CD4-positive, CD25-positive, alpha-beta regulatory T cell (primary cell): Measurements from ENCODE around the gene CAMP. TPM values are rescaled to one million over a fixed set of nuclear protein-coding genes. Genes with fewer than 3 reads are reported as not detected.
"Not testable (repeated sequence)": the region's sequence is repeated elsewhere in the genome, so short reads cannot be mapped to it uniquely, and the experiment has no call there.

Source experiments
- ATAC-seq, 2 donors: fragments of 150-1000 bp; cut with Tn5 transposase; one replicate each; pipeline ENCODE4 v1.10.0; 2021; ENCODE audit warnings: low read depth in 2 of 2, moderate number of reproducible peaks in 2 of 2, moderate library complexity in 1 of 2
- DNase-seq, 3 donors: peaks; one replicate each; pipeline versions ENCODE4 v3.0.0 to v3.0.0-alpha.2; 2012 to 2022; ENCODE audit warnings: mixed read lengths in 1 of 3
- H3K27ac ChIP-seq: one replicate; pipeline ENCODE4 v1.7.0; 2013; ENCODE audit warnings: mild to moderate bottlenecking, low read length; ENCODE audit not compliant: insufficient read depth, poor library complexity, severe bottlenecking
- H3K27me3 ChIP-seq: one replicate; pipeline ENCODE4 v1.7.0; 2013; ENCODE audit warnings: low read length; ENCODE audit not compliant: control insufficient read depth, insufficient read depth
- H3K36me3 ChIP-seq: one replicate; pipeline ENCODE4 v1.7.0; 2013; ENCODE audit warnings: mild to moderate bottlenecking, low read length, moderate library complexity; ENCODE audit not compliant: control insufficient read depth, insufficient read depth
- H3K4me1 ChIP-seq: 2 replicates; pipeline ENCODE4 v1.7.0; 2013; ENCODE audit warnings: mild to moderate bottlenecking, low read length; ENCODE audit not compliant: insufficient read depth, control insufficient read depth, poor library complexity, severe bottlenecking
- H3K4me3 ChIP-seq: one replicate; pipeline ENCODE4 v1.7.0; 2013; ENCODE audit warnings: low read depth, mild to moderate bottlenecking, low read length, moderate library complexity
- H3K9me3 ChIP-seq, 2 experiments: 1 replicate in 1 of 2; 2 replicates in 1 of 2; pipeline ENCODE4 v1.7.0; 2013; ENCODE audit warnings: low read length in 2 of 2, mild to moderate bottlenecking in 1 of 2, moderate library complexity in 1 of 2; ENCODE audit not compliant: control insufficient read depth in 2 of 2
- H3K27ac Mint-ChIP-seq, 3 donors: one replicate each; pipeline ENCODE4 v1.8.0; 2020 to 2022; ENCODE audit warnings: mild to moderate bottlenecking in 3 of 3, mixed read lengths in 3 of 3, moderate library complexity in 2 of 3
- H3K27me3 Mint-ChIP-seq: one replicate; pipeline ENCODE4 v1.8.0; 2022; ENCODE audit warnings: mild to moderate bottlenecking, mixed read lengths
- H3K36me3 Mint-ChIP-seq: one replicate; pipeline ENCODE4 v1.8.0; 2020; ENCODE audit warnings: mixed read lengths
- H3K4me1 Mint-ChIP-seq, 4 donors: one replicate each; pipeline ENCODE4 v1.8.0; 2020 to 2022; ENCODE audit warnings: mixed read lengths in 4 of 4, mild to moderate bottlenecking in 1 of 4
- H3K4me3 Mint-ChIP-seq, 4 donors: one replicate each; pipeline ENCODE4 v1.8.0; 2020 to 2022; ENCODE audit warnings: mild to moderate bottlenecking in 4 of 4, mixed read lengths in 4 of 4, moderate library complexity in 3 of 4
- H3K9me3 Mint-ChIP-seq, 7 donors: one replicate each; pipeline ENCODE4 v1.8.0; 2020 to 2022; ENCODE audit warnings: mixed read lengths in 7 of 7, mild to moderate bottlenecking in 3 of 7, moderate library complexity in 2 of 7
- polyA plus RNA-seq, 4 donors: library from polyadenylated mRNA; unstranded; fragments of 300-500 nt; fragmentation: Illumina TruSeq; gene quantifications; one replicate each; pipeline ENCODE4 v1.2.3, GENCODE V29; 2021
- total RNA-seq: library from RNA; stranded (reverse); gene quantifications from one replicate; pipeline ENCODE4 v1.2.3, GENCODE V29; 2022

Gene CAMP
- total and polyA plus RNA-seq, 5 donors from 2014 or later, result not detected

DNA sequence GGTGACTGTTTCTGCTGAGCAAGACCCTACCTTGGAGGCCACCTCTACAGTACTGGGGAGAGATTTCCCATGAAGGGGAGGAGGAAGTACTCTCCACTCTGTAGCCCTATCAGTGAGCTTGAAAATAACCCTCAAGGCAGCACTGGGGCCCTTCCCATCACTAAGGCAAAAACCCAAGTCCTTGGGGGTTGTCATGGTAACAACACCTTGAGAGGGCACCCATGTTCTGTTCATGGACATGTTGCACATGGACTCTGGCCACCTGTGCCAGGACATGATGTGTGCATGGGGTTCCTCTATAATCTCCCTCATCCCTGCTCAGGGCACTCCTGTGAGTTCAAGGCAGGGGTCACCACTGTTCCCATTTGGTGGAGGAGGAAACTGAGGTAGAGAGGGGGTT is 24.2 kb upstream of the CAMP start:
- no peak overlapping the region for H3K27ac Mint-ChIP-seq
- DNase-seq, result no peak

DNA sequence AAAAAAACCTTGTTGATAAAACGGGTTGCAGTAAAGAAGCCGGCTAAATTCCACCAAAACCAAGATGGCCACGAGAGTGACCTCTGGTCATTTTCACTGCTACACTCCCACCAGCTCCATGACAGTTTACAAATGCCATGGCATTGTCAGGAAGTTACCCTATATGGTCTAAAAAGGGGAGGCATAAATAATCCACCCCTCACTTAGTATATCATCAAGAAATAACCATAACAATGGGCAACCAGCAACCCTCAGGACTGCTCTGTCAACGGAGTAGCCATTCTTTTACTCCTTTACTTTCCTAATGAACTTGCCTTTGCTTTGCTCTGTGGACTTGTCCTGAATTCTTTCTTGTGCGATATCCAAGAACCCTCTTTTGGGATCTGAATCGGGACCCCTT is 20.7 kb upstream of the CAMP start:
- DNase-seq (no peak), ATAC-seq (no peak)
- Mint-ChIP-seq H3K27me3 (peaks cover 11% of the 10 kb centered on the region), H3K27ac (no peak overlapping the region), H3K36me3 (no peaks in the 10 kb centered on the region), H3K4me3 (no peak overlapping the region), H3K9me3 (no peaks in the 10 kb centered on the region), H3K4me1 (no peaks in the 10 kb centered on the region)
- H3K9me3 ChIP-seq, result no peaks in the 10 kb centered on the region
- H3K4me1 ChIP-seq, result no peaks in the 10 kb centered on the region
- H3K27me3 ChIP-seq, result no peaks in the 10 kb centered on the region
- H3K4me3 ChIP-seq, result no peak overlapping the region
- H3K36me3 ChIP-seq, result no peaks in the 10 kb centered on the region
- H3K27ac ChIP-seq, result no peak overlapping the region

More for the DNA sequence above, 24.2 kb upstream of the CAMP start:
- Histone ChIP-seq H3K27ac (no peak overlapping the region), H3K27me3 (no peaks in the 10 kb centered on the region), H3K4me3 (no peak overlapping the region), H3K36me3 (no peaks in the 10 kb centered on the region), H3K4me1 (no peaks in the 10 kb centered on the region), H3K9me3 (no peaks in the 10 kb centered on the region)
- ATAC-seq, result no peak
- no peaks in the 10 kb centered on the region for H3K36me3 Mint-ChIP-seq
- H3K4me1 Mint-ChIP-seq, result peaks cover 0 to 2% (median 0%) of the 10 kb centered on the region in 4 donors
- peaks cover 0 to 2% (median 0%) of the 10 kb centered on the region in 7 donors for H3K9me3 Mint-ChIP-seq
- H3K27me3 Mint-ChIP-seq, result peaks cover 16% of the 10 kb centered on the region
- no peak overlapping the region for H3K4me3 Mint-ChIP-seq

DNA sequence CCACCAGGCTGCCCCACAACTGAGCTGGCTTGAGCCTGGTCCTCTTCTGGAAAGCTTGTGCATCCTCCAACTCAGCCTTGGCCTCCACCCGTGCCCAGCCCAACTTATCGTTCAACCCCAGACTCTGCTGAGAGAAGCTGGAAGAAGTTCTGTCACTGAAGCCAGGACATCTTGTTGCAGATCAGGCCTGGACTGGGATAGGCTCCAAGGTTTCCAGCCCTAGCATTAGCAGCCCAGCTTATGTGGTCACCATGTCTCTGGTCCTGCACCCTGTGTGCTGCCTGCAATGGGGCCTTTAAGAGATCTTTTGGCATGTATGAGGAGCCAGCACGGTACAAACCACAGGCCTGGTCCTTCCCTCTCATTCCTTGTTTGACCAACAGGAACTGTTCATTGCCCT is 15.2 kb upstream of the CAMP start:
- Histone ChIP-seq H3K4me3 (no peak overlapping the region), H3K4me1 (no peaks in the 10 kb centered on the region), H3K27me3 (no peaks in the 10 kb centered on the region), H3K36me3 (no peaks in the 10 kb centered on the region), H3K9me3 (no peaks in the 10 kb centered on the region), H3K27ac (no peak overlapping the region)
- ATAC-seq (no peak), DNase-seq (no peak)
- Mint-ChIP-seq H3K9me3 (peaks cover 0 to 2% (median 0%) of the 10 kb centered on the region in 7 donors), H3K4me3 (no peak overlapping the region), H3K27ac (no peak overlapping the region), H3K27me3 (peaks cover 2% of the 10 kb centered on the region), H3K36me3 (no peaks in the 10 kb centered on the region), H3K4me1 (peaks cover 0 to 3% (median 0%) of the 10 kb centered on the region in 4 donors)

DNA sequence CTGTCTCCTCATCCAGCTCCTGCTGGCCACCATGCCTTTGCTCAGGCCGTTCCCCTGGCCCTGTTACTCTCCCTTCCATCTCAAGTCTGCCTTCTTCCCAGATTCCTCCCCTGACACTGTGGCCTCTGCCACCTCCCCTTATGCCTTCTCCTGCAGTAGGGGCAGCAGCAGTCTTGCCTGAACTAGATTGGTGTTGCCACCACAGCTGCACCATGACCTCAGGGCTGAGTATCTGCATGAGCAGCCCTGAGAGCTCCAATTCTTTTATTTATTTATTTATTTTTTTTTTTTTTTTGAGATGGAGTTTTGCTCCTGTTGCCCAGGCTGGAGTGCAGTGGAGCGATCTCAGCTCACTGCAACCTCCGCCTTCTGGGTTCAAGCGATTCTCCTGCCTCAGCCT is 13.8 kb upstream of the CAMP start:
- H3K36me3 Mint-ChIP-seq, result no peaks in the 10 kb centered on the region
- H3K36me3 ChIP-seq, result no peaks in the 10 kb centered on the region
- H3K4me1 Mint-ChIP-seq, result peaks cover 0 to 3% (median 0%) of the 10 kb centered on the region in 4 donors
- no peaks in the 10 kb centered on the region for H3K4me1 ChIP-seq
- no peaks in the 10 kb centered on the region for H3K9me3 ChIP-seq
- H3K27ac Mint-ChIP-seq, result no peak overlapping the region
- no peaks in the 10 kb centered on the region for H3K27me3 Mint-ChIP-seq
- H3K4me3 Mint-ChIP-seq, result no peak overlapping the region
- ATAC-seq (no peak), DNase-seq (no peak)
- no peak overlapping the region for H3K27ac ChIP-seq
- no peaks in the 10 kb centered on the region for H3K27me3 ChIP-seq
- peaks cover 0 to 2% (median 0%) of the 10 kb centered on the region in 7 donors for H3K9me3 Mint-ChIP-seq
- H3K4me3 ChIP-seq, result no peak overlapping the region

DNA sequence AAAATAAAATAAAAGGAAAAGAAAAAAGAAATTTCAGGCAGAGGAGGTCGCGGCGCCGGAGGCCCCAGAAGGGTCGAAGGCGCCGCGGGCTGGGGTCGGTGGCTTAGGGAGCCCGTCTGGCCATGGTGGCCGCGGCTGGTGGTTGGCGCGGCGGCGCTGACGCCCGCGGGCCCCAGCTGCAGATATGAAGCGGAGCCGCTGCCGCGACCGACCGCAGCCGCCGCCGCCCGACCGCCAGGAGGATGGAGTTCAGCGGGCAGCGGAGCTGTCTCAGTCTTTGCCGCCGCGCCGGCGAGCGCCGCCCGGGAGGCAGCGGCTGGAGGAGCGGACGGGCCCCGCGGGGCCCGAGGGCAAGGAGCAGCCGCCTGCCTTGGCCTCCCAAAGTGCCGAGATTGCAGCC is 12.8 kb upstream of the CAMP start:
- H3K4me1 ChIP-seq, H3K4me3 Mint-ChIP-seq, H3K9me3 ChIP-seq, H3K27me3 Mint-ChIP-seq, H3K27me3 ChIP-seq, H3K4me1 Mint-ChIP-seq, H3K4me3 ChIP-seq, H3K36me3 Mint-ChIP-seq, H3K36me3 ChIP-seq, DNase-seq, ATAC-seq, H3K9me3 Mint-ChIP-seq, H3K27ac Mint-ChIP-seq, H3K27ac ChIP-seq: not testable (repeated sequence)

DNA sequence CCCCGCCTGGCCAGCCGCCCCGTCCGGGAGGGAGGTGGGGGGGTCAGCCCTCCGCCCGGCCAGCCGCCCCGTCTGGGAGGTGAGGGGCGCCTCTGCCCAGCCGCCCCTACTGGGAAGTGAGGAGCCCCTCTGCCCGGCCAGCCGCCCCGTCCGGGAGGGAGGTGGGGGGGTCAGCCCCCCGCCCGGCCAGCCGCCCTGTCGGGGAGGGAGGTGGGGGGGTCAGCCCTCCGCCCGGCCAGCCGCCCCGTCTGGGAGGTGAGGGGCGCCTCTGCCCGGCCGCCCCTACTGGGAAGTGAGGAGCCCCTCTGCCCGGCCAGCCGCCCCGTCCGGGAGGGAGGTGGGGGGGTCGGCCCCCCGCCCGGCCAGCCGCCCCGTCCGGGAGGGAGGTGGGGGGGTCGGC is 11.5 kb upstream of the CAMP start:
- not testable (repeated sequence) for H3K4me3 Mint-ChIP-seq, ATAC-seq, H3K9me3 Mint-ChIP-seq, H3K4me3 ChIP-seq, H3K4me1 Mint-ChIP-seq, H3K27me3 Mint-ChIP-seq, H3K27me3 ChIP-seq, H3K27ac ChIP-seq, H3K36me3 Mint-ChIP-seq, H3K27ac Mint-ChIP-seq, H3K9me3 ChIP-seq, DNase-seq, H3K4me1 ChIP-seq, H3K36me3 ChIP-seq

DNA sequence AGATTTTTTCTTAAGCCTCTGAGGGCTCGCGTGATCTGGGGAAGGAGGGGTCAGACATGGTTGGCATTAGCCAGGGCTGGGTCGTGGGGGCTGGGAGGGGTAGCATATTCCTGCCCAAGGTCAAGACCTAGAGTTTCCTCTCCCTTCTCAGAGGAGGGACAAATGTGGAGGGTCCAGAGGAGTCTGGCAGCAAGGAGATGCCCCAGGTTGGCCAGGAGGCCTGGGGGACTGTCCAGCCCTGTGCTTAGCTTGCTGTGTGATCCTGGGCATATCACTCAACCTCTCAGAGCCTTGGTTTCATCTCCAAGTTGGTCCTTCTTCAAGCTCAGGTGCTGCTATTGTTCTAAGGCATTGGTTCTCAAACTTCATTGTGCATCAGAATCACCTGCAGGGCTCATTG is 9.1 kb upstream of the CAMP start:
- no peaks in the 10 kb centered on the region for H3K9me3 ChIP-seq
- H3K27ac ChIP-seq, result no peak overlapping the region
- peaks cover 0 to 3% (median 0%) of the 10 kb centered on the region in 4 donors for H3K4me1 Mint-ChIP-seq
- H3K27me3 ChIP-seq, result no peaks in the 10 kb centered on the region
- peaks cover 0 to 2% (median 0%) of the 10 kb centered on the region in 7 donors for H3K9me3 Mint-ChIP-seq
- H3K36me3 Mint-ChIP-seq, result no peaks in the 10 kb centered on the region
- DNase-seq, result no peak
- H3K4me1 ChIP-seq, result no peaks in the 10 kb centered on the region
- H3K27ac Mint-ChIP-seq, result no peak overlapping the region
- ATAC-seq, result no peak
- H3K36me3 ChIP-seq, result no peaks in the 10 kb centered on the region
- H3K27me3 Mint-ChIP-seq, result no peaks in the 10 kb centered on the region
- no peak overlapping the region for H3K4me3 ChIP-seq
- H3K4me3 Mint-ChIP-seq, result no peak overlapping the region

DNA sequence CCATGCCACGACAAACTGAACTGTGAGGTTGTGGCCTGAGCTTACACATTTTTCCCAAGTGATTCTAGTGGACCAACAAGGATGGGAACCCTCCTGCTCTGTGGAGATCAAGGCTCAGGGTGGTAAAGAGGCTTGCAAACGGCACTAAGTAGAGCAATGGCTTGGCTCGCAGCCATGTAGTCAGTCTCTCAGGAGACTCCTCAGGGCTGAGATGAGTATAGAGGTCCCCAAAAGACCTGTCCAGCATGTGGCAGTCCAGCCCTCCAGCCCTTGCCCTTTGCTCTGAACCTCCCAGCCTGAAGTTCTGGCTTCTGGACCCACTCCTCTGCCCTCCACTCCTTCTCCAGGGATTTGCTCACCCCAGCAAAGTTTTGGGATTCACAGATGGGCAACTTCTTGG is 8.3 kb upstream of the CAMP start:
- peaks cover 5% of the 10 kb centered on the region for H3K27me3 Mint-ChIP-seq
- H3K27ac ChIP-seq, result no peak overlapping the region
- H3K9me3 Mint-ChIP-seq, result peaks cover 0 to under 1% (median 0%) of the 10 kb centered on the region in 7 donors
- H3K4me1 ChIP-seq, result no peaks in the 10 kb centered on the region
- no peaks in the 10 kb centered on the region for H3K27me3 ChIP-seq
- ATAC-seq (no peak), DNase-seq (no peak)
- no peaks in the 10 kb centered on the region for H3K36me3 ChIP-seq
- H3K4me3 Mint-ChIP-seq, result peak overlapping the region in 1 of 4 donors; percentile 43
- H3K27ac Mint-ChIP-seq, result no peak overlapping the region
- no peaks in the 10 kb centered on the region for H3K36me3 Mint-ChIP-seq
- no peak overlapping the region for H3K4me3 ChIP-seq
- no peaks in the 10 kb centered on the region for H3K9me3 ChIP-seq
- H3K4me1 Mint-ChIP-seq, result peaks cover 0 to 1% (median 0%) of the 10 kb centered on the region in 4 donors
